ENCODE measurements around the gene TRAF3IP1. TPM values are rescaled to one million over a fixed set of nuclear protein-coding genes. Genes with fewer than 3 reads are reported as not detected.

The TRAF3IP1 gene
- total RNA-seq, 4 donors from 2014 or later = 1.1 to 14.1 (median 10.4) TPM

GRCh38 chr2:238444242-238444641 lies 123.9 kb downstream of the TRAF3IP1 start:
- no peak overlapping the region for H3K4me3 ChIP-seq
- peaks cover 0 to 43% (median 19%) of the 10 kb centered on the region in 4 donors for H3K36me3 ChIP-seq
- H3K9me3 ChIP-seq = no peaks in the 10 kb centered on the region
- intact Hi-C loops (cut with DNase I; ENCODE audit: low total_unique reads) (no loop called here), in situ Hi-C loops (cut with MboI; ENCODE audit: low pct_ligation_motif_present in 1 of 4, low pct_unique_long_range_greater_than_20kb in 1 of 4, low sequenced_read_pairs in 3 of 4) (no loop called here)
- H3K27ac ChIP-seq = no peak overlapping the region
- H3K27me3 ChIP-seq = no peaks in the 10 kb centered on the region
- peaks cover 0 to 3% (median 0%) of the 10 kb centered on the region in 4 donors for H3K4me1 ChIP-seq
- no peak for TF ChIP-seq EP300 (IDR thresholded peaks at IDR 0.05; ENCODE audit: low read depth)
- no peak for TF ChIP-seq POLR2AphosphoS5 (IDR thresholded peaks at IDR 0.05)
- no peak for TF ChIP-seq CTCF (IDR thresholded peaks at IDR 0.05)
- no peak for TF ChIP-seq POLR2A (IDR thresholded peaks at IDR 0.05)
- WGBS, 2 donors (ENCODE audit: low coverage in 1 of 2) = 99% methylated on average over 13 of the region's 13 CpGs; no CpG with 5 or more reads in 1 of the 2 donors
- DNase-seq = no peak

- TF ChIP-seq POLR2A (IDR thresholded peaks at IDR 0.05) (no peak), POLR2AphosphoS5 (IDR thresholded peaks at IDR 0.05) (no peak), EP300 (IDR thresholded peaks at IDR 0.05; ENCODE audit: low read depth) (no peak), CTCF (IDR thresholded peaks at IDR 0.05) (no peak)
- WGBS, 2 donors (ENCODE audit: low coverage in 1 of 2) = 92 to 93% methylated on average over 4 to 16 of the region's 17 CpGs
- Histone ChIP-seq H3K27ac (no peak overlapping the region), H3K27me3 (no peaks in the 10 kb centered on the region), H3K9me3 (no peaks in the 10 kb centered on the region), H3K36me3 (peaks cover 0 to 46% (median 17%) of the 10 kb centered on the region in 4 donors), H3K4me3 (no peak overlapping the region), H3K4me1 (peaks cover 0 to 3% (median 0%) of the 10 kb centered on the region in 4 donors)
- in situ Hi-C loops (cut with MboI; ENCODE audit: low pct_ligation_motif_present in 1 of 4, low pct_unique_long_range_greater_than_20kb in 1 of 4, low sequenced_read_pairs in 3 of 4) (no loop called here), intact Hi-C loops (cut with DNase I; ENCODE audit: low total_unique reads) (no loop called here)
- no peak for DNase-seq
Measured at GRCh38 chr2:238445409-238446190, 125.3 kb downstream of the TRAF3IP1 start.

- no peaks in the 10 kb centered on the region for H3K9me3 ChIP-seq
- in situ Hi-C loops (cut with MboI; ENCODE audit: low pct_ligation_motif_present in 1 of 4, low pct_unique_long_range_greater_than_20kb in 1 of 4, low sequenced_read_pairs in 3 of 4) = no loop called here
- intact Hi-C loops (cut with DNase I; ENCODE audit: low total_unique reads) = no loop called here
- H3K4me1 ChIP-seq = peaks cover 0 to 2% (median 0%) of the 10 kb centered on the region in 4 donors
- H3K27me3 ChIP-seq = no peaks in the 10 kb centered on the region
- TF ChIP-seq POLR2AphosphoS5 (IDR thresholded peaks at IDR 0.05) (no peak), EP300 (IDR thresholded peaks at IDR 0.05; ENCODE audit: low read depth) (no peak), CTCF (IDR thresholded peaks at IDR 0.05) (no peak), POLR2A (IDR thresholded peaks at IDR 0.05) (no peak)
- peaks cover 0 to 48% (median 17%) of the 10 kb centered on the region in 4 donors for H3K36me3 ChIP-seq
- H3K4me3 ChIP-seq = no peak overlapping the region
- WGBS, 2 donors (ENCODE audit: low coverage in 1 of 2) = 95 to 96% methylated on average over 4 to 8 of the region's 8 CpGs
- H3K27ac ChIP-seq = no peak overlapping the region
- DNase-seq = no peak
Measured at GRCh38 chr2:238446371-238446770, 126.1 kb downstream of the TRAF3IP1 start.

GRCh38 chr2:238448031-238448955 lies 128.0 kb downstream of the TRAF3IP1 start:
- 88% methylated on average over 19 of the region's 19 CpGs; no CpG with 5 or more reads in 1 of the 2 donors for WGBS, 2 donors (ENCODE audit: low coverage in 1 of 2)
- Histone ChIP-seq H3K36me3 (peaks cover 0 to 56% (median 17%) of the 10 kb centered on the region in 4 donors), H3K27ac (no peak overlapping the region), H3K4me1 (no peaks in the 10 kb centered on the region), H3K27me3 (no peaks in the 10 kb centered on the region), H3K9me3 (no peaks in the 10 kb centered on the region), H3K4me3 (no peak overlapping the region)
- no peak for DNase-seq
- intact Hi-C loops (cut with DNase I; ENCODE audit: low total_unique reads) (no loop called here), in situ Hi-C loops (cut with MboI; ENCODE audit: low pct_ligation_motif_present in 1 of 4, low pct_unique_long_range_greater_than_20kb in 1 of 4, low sequenced_read_pairs in 3 of 4) (no loop called here)
- TF ChIP-seq POLR2AphosphoS5 (IDR thresholded peaks at IDR 0.05) (no peak), CTCF (IDR thresholded peaks at IDR 0.05) (no peak), POLR2A (IDR thresholded peaks at IDR 0.05) (no peak), EP300 (IDR thresholded peaks at IDR 0.05; ENCODE audit: low read depth) (no peak)
